Esophagus muscularis mucosa (tissue), 3 donors: ENCODE results near the gene USP22.

Experiments used
- POLR2AphosphoS5 ChIP-seq, 2 donors: sonication (generic); formaldehyde crosslinking; IDR thresholded peaks; one replicate each; pipeline ENCODE4 v1.6.1; 2017; ENCODE audit warnings: antibody characterized with exemption in 2 of 2
- TF ChIP-seq, protein P1 (sequence below), 3 experiments: fragments of 200-600 bp in 2 of 3; fragments of 450-650 bp in 1 of 3; sonication (generic) in 2 of 3; IDR thresholded peaks; one replicate each; pipeline ENCODE4 v1.5.1; 2017 to 2019; ENCODE audit warnings: antibody characterized with exemption in 3 of 3, mild to moderate bottlenecking in 2 of 3, moderate library complexity in 1 of 3

DNA sequence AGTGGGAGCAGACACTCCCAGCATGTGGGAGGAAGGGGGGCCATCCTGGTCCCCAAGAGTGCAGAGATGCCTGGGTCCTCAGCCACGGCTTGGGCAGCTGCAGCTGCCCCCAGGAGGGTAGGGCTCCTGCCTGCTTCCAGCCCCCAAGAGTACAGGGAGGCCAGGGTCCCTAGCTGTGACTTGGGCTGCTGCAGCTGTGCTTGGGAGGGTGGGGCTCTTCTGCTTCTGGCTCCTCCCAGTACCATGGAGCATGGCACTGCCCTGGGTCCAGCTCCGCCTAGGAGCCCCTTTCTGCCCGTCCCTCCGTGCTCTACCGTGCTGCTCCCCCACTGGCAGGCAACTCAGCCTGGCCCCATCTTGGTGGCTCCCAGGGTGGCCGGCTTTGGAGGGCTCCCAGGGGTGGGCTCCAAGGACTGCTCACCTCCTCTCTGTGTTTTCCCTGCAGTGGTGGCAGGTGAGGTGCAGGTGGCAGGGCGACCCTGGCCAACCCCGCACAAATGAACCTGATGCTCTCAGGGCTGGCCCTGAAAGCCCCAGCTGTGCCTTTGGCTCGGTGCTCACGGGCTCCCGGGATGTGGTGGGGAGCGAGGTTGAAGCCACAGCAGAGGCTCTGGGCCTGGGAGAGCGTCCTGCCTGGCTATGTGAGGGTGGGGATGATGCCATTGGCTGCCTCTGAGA, 18.5 kb upstream of the USP22 start:
- TF ChIP-seq, protein P1, sequence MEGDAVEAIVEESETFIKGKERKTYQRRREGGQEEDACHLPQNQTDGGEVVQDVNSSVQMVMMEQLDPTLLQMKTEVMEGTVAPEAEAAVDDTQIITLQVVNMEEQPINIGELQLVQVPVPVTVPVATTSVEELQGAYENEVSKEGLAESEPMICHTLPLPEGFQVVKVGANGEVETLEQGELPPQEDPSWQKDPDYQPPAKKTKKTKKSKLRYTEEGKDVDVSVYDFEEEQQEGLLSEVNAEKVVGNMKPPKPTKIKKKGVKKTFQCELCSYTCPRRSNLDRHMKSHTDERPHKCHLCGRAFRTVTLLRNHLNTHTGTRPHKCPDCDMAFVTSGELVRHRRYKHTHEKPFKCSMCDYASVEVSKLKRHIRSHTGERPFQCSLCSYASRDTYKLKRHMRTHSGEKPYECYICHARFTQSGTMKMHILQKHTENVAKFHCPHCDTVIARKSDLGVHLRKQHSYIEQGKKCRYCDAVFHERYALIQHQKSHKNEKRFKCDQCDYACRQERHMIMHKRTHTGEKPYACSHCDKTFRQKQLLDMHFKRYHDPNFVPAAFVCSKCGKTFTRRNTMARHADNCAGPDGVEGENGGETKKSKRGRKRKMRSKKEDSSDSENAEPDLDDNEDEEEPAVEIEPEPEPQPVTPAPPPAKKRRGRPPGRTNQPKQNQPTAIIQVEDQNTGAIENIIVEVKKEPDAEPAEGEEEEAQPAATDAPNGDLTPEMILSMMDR (IDR thresholded peaks at IDR 0.05): no peak
- no peak for TF ChIP-seq POLR2AphosphoS5 (IDR thresholded peaks at IDR 0.05)
